HG03103 (cell line): ENCODE results near the gene MMP13.
"Not testable (repeated sequence)": the region's sequence is repeated elsewhere in the genome, so short reads cannot be mapped to it uniquely, and the experiment has no call there.

Source experiments
- ATAC-seq: cut with Tn5 transposase; IDR thresholded peaks from one replicate; pipeline ENCODE4 v1.9.1; 2021; ENCODE audit warnings: low read depth; ENCODE audit not compliant: unreplicated experiment

MMP13 gene

GRCh38 chr11:102905848-102906247 is 49.7 kb downstream of the MMP13 start:
- not testable (repeated sequence) for ATAC-seq

- ATAC-seq = not testable (repeated sequence)
These were observed 51.6 kb downstream of the MMP13 start for GRCh38 chr11:102903895-102904294.

GRCh38 chr11:102900346-102900745 is 55.2 kb downstream of the MMP13 start:
- ATAC-seq = no peak
